ENCODE measurements around the gene ZNF506.
"Not testable (repeated sequence)": the region's sequence is repeated elsewhere in the genome, so short reads cannot be mapped to it uniquely, and the experiment has no call there.

Gene ZNF506

DNA sequence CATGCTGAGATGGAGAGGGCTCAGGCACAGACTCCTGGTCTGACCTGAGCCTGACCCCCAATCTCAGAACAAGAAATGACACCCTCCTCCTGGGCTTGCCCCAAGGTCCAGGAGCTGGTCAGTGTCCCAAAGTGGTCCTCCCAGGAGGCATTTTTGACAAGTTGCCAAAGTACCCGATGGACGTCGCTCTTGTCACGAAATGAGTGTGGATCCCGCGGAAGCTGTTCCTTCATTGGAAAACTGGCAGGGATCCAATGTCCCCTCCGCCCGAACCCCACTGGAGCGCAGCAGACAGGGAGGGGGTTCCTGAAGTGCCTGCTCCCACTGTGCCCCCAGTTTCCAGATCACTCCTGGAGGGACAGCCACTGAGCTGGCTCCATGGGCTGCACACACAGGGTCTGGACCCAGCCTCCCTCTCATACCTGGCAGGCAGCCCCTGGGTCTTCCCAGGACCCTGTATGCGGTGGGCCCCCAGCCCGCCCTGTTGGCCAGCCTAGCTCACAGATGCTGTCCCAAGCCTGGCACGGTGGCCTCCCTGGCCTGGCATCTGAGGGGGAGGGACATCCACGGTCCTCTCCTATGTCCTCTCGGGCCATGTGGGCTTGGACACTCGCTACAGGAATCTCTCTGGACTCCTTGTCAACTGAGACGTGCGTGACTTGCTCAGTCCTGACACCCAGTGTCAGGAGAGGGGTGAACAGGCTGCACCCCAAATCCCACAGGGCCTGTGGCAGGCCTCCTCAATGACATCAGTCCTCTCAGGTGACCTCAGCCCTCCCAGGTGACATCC is 75.9 kb downstream of the ZNF506 start:
- no peak for DNase-seq (ENCODE audit: low read depth in 2 of 3, low spot score in 1 of 3)

- no peak for DNase-seq (ENCODE audit: low read depth in 2 of 3, low spot score in 1 of 3)
Observed at GRCh38 chr19:19744641-19745040, 76.9 kb downstream of the ZNF506 start.

DNA sequence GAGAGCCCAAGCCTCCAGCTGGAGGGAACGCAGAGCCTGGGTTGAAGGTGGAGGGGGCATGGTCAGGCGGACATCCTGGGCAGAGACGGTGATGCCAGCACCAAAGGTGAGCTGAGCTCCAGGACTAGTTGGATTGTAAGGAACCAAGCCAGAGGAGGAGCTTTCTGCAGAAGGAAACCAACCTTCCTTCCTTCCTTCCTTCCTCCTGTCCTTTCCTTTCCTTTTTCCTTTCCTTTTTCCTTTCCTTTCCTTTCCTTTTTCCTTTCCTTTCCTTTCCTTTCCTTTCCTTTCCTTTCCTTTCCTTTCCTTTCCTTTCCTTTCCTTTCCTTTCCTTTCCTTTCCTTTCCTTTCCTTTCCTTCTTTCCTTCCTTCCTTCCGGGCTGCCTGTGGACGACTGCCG is 77.6 kb downstream of the ZNF506 start:
- not testable (repeated sequence) for DNase-seq (ENCODE audit: low read depth in 2 of 3, low spot score in 1 of 3)

DNA sequence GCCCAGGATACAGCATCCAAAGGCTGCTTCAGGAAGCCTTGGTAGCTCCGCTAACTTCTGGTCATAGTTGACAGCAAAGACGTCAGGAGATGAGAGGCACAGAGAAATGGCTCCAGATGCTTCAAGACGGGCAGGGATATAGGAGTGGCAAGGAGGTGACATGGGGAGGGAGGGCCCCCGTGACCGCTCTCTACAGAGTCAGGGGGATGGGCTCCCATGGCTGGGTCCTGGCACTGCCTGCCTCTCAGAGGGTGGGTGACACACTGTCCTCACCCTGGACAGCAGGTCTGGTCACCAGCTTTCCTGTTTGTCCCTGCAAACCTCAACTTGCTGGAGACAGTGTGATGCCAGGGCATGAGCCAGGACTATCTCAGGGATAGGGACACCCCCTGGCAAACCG is 78.4 kb downstream of the ZNF506 start:
- DNase-seq (ENCODE audit: low read depth in 2 of 3, low spot score in 1 of 3) = no peak

DNA sequence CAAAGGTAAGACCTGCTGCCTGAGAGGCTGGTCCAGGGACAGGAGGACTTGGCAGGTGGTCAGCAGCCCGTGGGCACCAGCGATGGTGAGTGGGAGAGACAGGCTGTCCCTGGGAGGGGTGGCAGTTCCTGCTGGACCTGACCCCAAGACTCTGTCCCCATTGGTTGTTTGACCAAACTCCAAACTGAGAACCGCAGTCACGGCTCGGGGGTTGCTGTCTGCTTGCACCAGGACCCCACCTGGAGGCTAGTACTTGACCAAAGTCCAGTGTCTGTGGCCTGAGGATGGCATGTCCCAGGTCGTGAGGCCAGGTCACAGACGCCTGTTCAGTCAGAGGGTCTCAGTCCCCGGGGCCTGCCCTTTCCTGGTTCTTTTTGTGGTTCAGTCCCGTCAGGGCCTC is 78.8 kb downstream of the ZNF506 start:
- DNase-seq (ENCODE audit: low read depth in 2 of 3, low spot score in 1 of 3) = no peak

Data from stimulated activated CD4-positive, alpha-beta T cell treated with anti-CD3 and anti-CD28 coated beads, Interleukin-12 subunit alpha, Interleukin-12 subunit beta, amount 100 ng/mL, for 48 hours (primary cell).